ENCODE results near the gene MSANTD2.

MSANTD2 gene

GRCh38 chr11:124745835-124746620 is 54.2 kb downstream of the MSANTD2 start:
- Histone ChIP-seq H2AFZ (ENCODE audit: low read length) (no peak overlapping the region), H3K9ac (ENCODE audit: low read length) (peak overlapping the region; percentile 75), H3K9me3 (ENCODE audit: low read length) (no peaks in the 10 kb centered on the region), H3K9me2 (ENCODE audit: low read depth, low read length) (no peaks in the 10 kb centered on the region), H3F3A (ENCODE audit: insufficient read depth, low read length) (no peaks in the 10 kb centered on the region), H3K4me3 (ENCODE audit: low read depth, low read length, poor library complexity, severe bottlenecking) (peak overlapping the region; percentile 78), H3K4me1 (ENCODE audit: insufficient read depth, low read length, severe bottlenecking) (no peaks in the 10 kb centered on the region), H3K27me3 (ENCODE audit: insufficient read depth, low read length) (no peaks in the 10 kb centered on the region), H3K4me2 (ENCODE audit: low read length) (peak overlapping the region; percentile 97), H3K36me3 (ENCODE audit: insufficient read depth, low read length) (no peaks in the 10 kb centered on the region), H4K20me1 (ENCODE audit: insufficient read depth, low read length) (no peaks in the 10 kb centered on the region), H3K79me2 (ENCODE audit: insufficient read depth, low read length) (no peaks in the 10 kb centered on the region), H3K27ac (ENCODE audit: low read depth, low read length, poor library complexity, severe bottlenecking) (no peak overlapping the region)
- TF ChIP-seq EZH2 (IDR thresholded peaks at IDR 0.05; ENCODE audit: borderline replicate concordance, low read length) (no peak), CTCF (IDR thresholded peaks at IDR 0.05; ENCODE audit: low read length) (peak; percentile 45; the same call in 1 of the 2 replicates)

GRCh38 chr11:124745270-124745834 is 54.9 kb downstream of the MSANTD2 start:
- Histone ChIP-seq H3K27me3 (ENCODE audit: insufficient read depth, low read length) (no peaks in the 10 kb centered on the region), H2AFZ (ENCODE audit: low read length) (no peak overlapping the region), H3K79me2 (ENCODE audit: insufficient read depth, low read length) (no peaks in the 10 kb centered on the region), H3K9ac (ENCODE audit: low read length) (no peak overlapping the region), H3K4me3 (ENCODE audit: low read depth, low read length, poor library complexity, severe bottlenecking) (peak overlapping the region; percentile 78), H3F3A (ENCODE audit: insufficient read depth, low read length) (no peaks in the 10 kb centered on the region), H3K9me3 (ENCODE audit: low read length) (no peaks in the 10 kb centered on the region), H3K27ac (ENCODE audit: low read depth, low read length, poor library complexity, severe bottlenecking) (no peak overlapping the region), H3K4me1 (ENCODE audit: insufficient read depth, low read length, severe bottlenecking) (peaks cover 4% of the 10 kb centered on the region), H3K4me2 (ENCODE audit: low read length) (peak overlapping the region; percentile 97; the same call in 1 of the 2 replicates), H3K9me2 (ENCODE audit: low read depth, low read length) (no peaks in the 10 kb centered on the region), H4K20me1 (ENCODE audit: insufficient read depth, low read length) (no peaks in the 10 kb centered on the region), H3K36me3 (ENCODE audit: insufficient read depth, low read length) (no peaks in the 10 kb centered on the region)
- TF ChIP-seq EZH2 (IDR thresholded peaks at IDR 0.05; ENCODE audit: borderline replicate concordance, low read length) (no peak), CTCF (IDR thresholded peaks at IDR 0.05; ENCODE audit: low read length) (no peak)

GRCh38 chr11:124743050-124743449 is 57.2 kb downstream of the MSANTD2 start:
- H3K9me2 ChIP-seq (ENCODE audit: low read depth, low read length): no peaks in the 10 kb centered on the region
- TF ChIP-seq CTCF (IDR thresholded peaks at IDR 0.05; ENCODE audit: low read length): no peak
- no peak for TF ChIP-seq EZH2 (IDR thresholded peaks at IDR 0.05; ENCODE audit: borderline replicate concordance, low read length)
- no peak overlapping the region for H3K4me2 ChIP-seq (ENCODE audit: low read length)
- no peak overlapping the region for H2AFZ ChIP-seq (ENCODE audit: low read length)
- no peaks in the 10 kb centered on the region for H3K9me3 ChIP-seq (ENCODE audit: low read length)
- H3K4me1 ChIP-seq (ENCODE audit: insufficient read depth, low read length, severe bottlenecking): peaks cover 9% of the 10 kb centered on the region
- H3K4me3 ChIP-seq (ENCODE audit: low read depth, low read length, poor library complexity, severe bottlenecking): no peak overlapping the region
- no peaks in the 10 kb centered on the region for H3K79me2 ChIP-seq (ENCODE audit: insufficient read depth, low read length)
- no peak overlapping the region for H3K27ac ChIP-seq (ENCODE audit: low read depth, low read length, poor library complexity, severe bottlenecking)
- no peaks in the 10 kb centered on the region for H3K27me3 ChIP-seq (ENCODE audit: insufficient read depth, low read length)
- H3K36me3 ChIP-seq (ENCODE audit: insufficient read depth, low read length): no peaks in the 10 kb centered on the region
- H3K9ac ChIP-seq (ENCODE audit: low read length): no peak overlapping the region
- no peaks in the 10 kb centered on the region for H3F3A ChIP-seq (ENCODE audit: insufficient read depth, low read length)
- no peaks in the 10 kb centered on the region for H4K20me1 ChIP-seq (ENCODE audit: insufficient read depth, low read length)

Measured in OCI-LY1 (cell line).